ENCODE data around the gene TM7SF2. TPM values are rescaled to one million over a fixed set of nuclear protein-coding genes. Genes with fewer than 3 reads are reported as not detected.

The TM7SF2 gene
- total and polyA plus RNA-seq, 2 donors (not counting 1 experiment from before 2014, with no cell fraction given): 23.9 to 28.5 TPM

- TF ChIP-seq EZH2 (IDR thresholded peaks at IDR 0.05; ENCODE audit: borderline replicate concordance, insufficient read depth, low read depth, low read length, poor library complexity, severe bottlenecking): no peak
- TF ChIP-seq CTCF (IDR thresholded peaks at IDR 0.05): no peak
- Histone ChIP-seq H3K79me2 (ENCODE audit: control insufficient read depth, insufficient read depth, low read length) (peaks cover 78% of the 10 kb centered on the region), H3K4me3 (ENCODE audit: control extremely low read depth in 1 of 5, extremely low read depth in 1 of 5, insufficient read depth in 1 of 5, low read depth in 2 of 5, low read length in 4 of 5) (no peak overlapping the region), H3K9ac (ENCODE audit: low read length) (no peak overlapping the region), H3K36me3 (replicated peaks in 1 of 2; ENCODE audit: control extremely low read depth in 1 of 2, control insufficient read depth in 1 of 2, extremely low read depth in 1 of 2, insufficient read depth in 2 of 2, low read length in 1 of 2) (peaks cover 3 to 83% of the 10 kb centered on the region in 2 experiments), H4K20me1 (ENCODE audit: control insufficient read depth, insufficient read depth, low read length, poor library complexity, severe bottlenecking) (peaks cover 85% of the 10 kb centered on the region), H3K4me1 (ENCODE audit: control insufficient read depth in 2 of 2, insufficient read depth in 2 of 2, low read length in 2 of 2) (peaks cover 32 to 58% of the 10 kb centered on the region in 2 donors), H3K27me3 (replicated peaks in 1 of 4; ENCODE audit: control extremely low read depth in 1 of 4, control insufficient read depth in 3 of 4, insufficient read depth in 4 of 4, low read length in 3 of 4) (no peaks in the 10 kb centered on the region), H2AFZ (ENCODE audit: insufficient read depth, low read depth, low read length, poor library complexity, severe bottlenecking) (no peak overlapping the region), H3K9me3 (ENCODE audit: control extremely low read depth in 1 of 3, control insufficient read depth in 2 of 3, insufficient read depth in 1 of 3, low read length in 2 of 3) (no peaks in the 10 kb centered on the region), H3K27ac (ENCODE audit: low read length in 2 of 2) (no peak overlapping the region), H3K4me2 (replicated peaks; ENCODE audit: low read depth, low read length, poor library complexity, severe bottlenecking) (no peak overlapping the region)
- DNase-seq (no peak), ATAC-seq (ENCODE audit: low read depth) (no peak)
- no peaks in the 10 kb centered on the region for H3K9me3 Mint-ChIP-seq (ENCODE audit: insufficient read depth)
- H3K27me3 Mint-ChIP-seq: no peaks in the 10 kb centered on the region
- WGBS (ENCODE audit: insufficient coverage): 92% methylated on average over 11 of the region's 15 CpGs
- H3K4me1 Mint-ChIP-seq: peaks cover 52% of the 10 kb centered on the region
- POLR2A ChIA-PET: interaction anchor here (0.5 to 8.8 kb wide), 4 partner anchors 9 to 50 kb away, joined by 3 to 160 read pairs (median 4); partner anchors contain the start of genes FAU, MRPL49, SPDYC and ZNHIT2
- CTCF ChIA-PET: interaction anchor here (1.5 to 4.4 kb wide), 2 partner anchors 11 to 16 kb away, joined by 4 to 20 read pairs; partner anchors contain the start of genes TM7SF2 and ZNHIT2
- no peak overlapping the region for H3K4me3 Mint-ChIP-seq
- peak overlapping the region; percentile 56 for H3K27ac Mint-ChIP-seq
- intact Hi-C loops (cut with micrococcal nuclease): no loop called here
Measured at GRCh38 chr11:65128182-65129145, 16.8 kb downstream of the TM7SF2 start.
